Right ventricle myocardium superior (tissue), 1 donor: Measurements from ENCODE around the gene TMEM14A. TPM values are rescaled to one million over a fixed set of nuclear protein-coding genes. Genes with fewer than 3 reads are reported as not detected.
"Not testable (repeated sequence)": the region's sequence is repeated elsewhere in the genome, so short reads cannot be mapped to it uniquely, and the experiment has no call there.

ENCODE experiments used
- ATAC-seq: fragments of 200-7000 bp; cut with Tn5 transposase; one replicate; pipeline ENCODE4 v1.9.1; 2020; ENCODE audit warnings: mild to moderate bottlenecking; ENCODE audit not compliant: poor library complexity
- DNase-seq: peaks from one replicate; pipeline ENCODE4 v3.0.0-alpha.2; 2020
- intact Hi-C: fragments of 100-400 bp; cut with DNase I; formaldehyde crosslinking; loops from one replicate; pipeline ENCODE4 v1.11.2; 2022
- total RNA-seq: library from RNA; stranded (reverse); fragmentation: NEBNext Ultra II Directional; extraction: Animal tissue kit (Norgen Biotek cat#: 25700); gene quantifications from one replicate; pipeline ENCODE4 v1.2.1, GENCODE V29; 2021
- donor health status: DM: no; HTN: yes; CAD: no; lungs with severe emphysema.

TMEM14A gene
- total RNA-seq, 1 donor from 2014 or later, result 8.4 TPM

DNA sequence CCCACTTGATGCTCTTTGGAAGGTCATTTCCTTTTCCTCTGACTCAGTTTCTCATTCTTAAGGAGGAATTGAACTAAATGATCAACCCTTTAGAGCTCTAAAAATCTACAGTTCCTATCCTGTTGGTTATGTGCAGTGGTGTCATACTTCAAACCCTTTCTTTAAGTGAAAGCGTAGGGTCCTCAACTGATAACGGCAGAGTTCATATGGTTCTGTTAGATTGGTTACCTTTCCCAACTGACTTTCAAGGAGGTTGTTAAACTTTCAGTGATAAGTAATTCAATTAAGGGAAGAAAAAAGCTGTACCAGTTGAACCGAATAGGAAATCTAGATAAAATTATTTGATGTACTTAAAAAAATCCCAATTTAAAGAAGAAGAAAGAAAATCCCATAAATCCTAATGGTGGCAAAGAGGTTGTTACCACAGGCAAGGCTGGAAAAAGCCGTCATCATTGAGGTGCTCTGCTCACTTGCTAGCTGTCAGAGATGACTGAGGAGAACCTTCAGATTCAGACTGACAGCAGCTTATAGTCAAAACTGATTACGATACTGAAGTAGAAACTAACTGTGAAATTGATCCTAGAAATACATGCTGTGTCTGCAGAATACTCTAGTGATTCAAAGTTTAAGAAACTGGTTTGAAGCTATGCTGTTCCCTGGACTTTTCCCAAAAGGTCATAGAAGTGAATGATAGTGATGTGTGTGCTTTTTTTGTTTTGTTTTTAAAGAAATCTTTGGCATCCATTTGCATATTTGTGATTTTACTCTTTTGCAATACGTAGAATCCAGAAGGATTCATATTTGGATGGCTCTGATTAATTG is 16.2 kb downstream of the TMEM14A start:
- DNase-seq (no peak), ATAC-seq (no peak)
- intact Hi-C loops, result no loop called here

GRCh38 chr6:52689857-52690256 is 18.9 kb downstream of the TMEM14A start:
- DNase-seq (no peak), ATAC-seq (no peak)
- intact Hi-C loops, result no loop called here

- DNase-seq, result no peak
- intact Hi-C loops, result no loop called here
- no peak for ATAC-seq
Observed at GRCh38 chr6:52691718-52692117, 20.8 kb downstream of the TMEM14A start.

GRCh38 chr6:52693773-52694172 is 22.9 kb downstream of the TMEM14A start:
- DNase-seq, result no peak
- ATAC-seq, result no peak
- intact Hi-C loops, result no loop called here

GRCh38 chr6:52694404-52694803 is 23.5 kb downstream of the TMEM14A start:
- intact Hi-C loops, result no loop called here
- DNase-seq (no peak), ATAC-seq (no peak)

DNA sequence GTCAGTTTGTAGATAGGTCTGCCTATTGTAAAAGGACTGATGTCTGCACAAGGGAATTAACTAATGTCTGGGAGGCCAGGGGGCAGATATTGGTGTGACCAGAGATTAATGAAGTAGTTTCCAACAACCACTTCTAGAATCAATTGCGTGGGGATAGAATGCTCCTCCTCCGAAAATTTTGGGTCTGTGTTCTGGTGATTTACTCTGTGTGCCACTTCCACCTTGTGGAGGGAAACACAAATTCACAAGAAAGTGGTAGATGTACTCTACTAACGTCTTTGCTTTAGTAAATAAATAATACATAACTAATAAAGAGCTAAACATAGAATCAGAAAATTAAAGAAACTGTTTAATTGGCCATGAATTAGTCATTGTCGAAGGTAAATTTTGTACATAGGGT is 25.5 kb downstream of the TMEM14A start:
- DNase-seq, result no peak
- ATAC-seq, result no peak
- intact Hi-C loops, result no loop called here

DNA sequence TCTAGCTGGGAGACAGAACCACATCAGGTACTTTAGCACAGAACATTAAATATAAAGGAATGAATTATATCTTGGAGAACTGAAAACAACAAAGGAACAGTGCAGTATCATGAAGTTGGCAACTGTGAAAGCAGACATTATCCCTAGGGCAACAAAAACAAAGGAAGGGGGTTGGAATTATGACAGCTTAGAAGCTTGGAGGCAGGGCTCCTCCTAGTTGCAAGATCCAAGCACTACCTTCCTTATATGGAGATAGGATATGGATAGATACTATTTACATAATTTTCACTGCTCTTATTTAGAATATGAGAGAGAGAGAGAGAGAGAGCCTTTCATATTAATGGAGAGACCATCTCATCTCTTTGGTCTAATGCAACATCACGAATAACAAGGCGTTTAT is 27.0 kb downstream of the TMEM14A start:
- no peak for DNase-seq

GRCh38 chr6:52704060-52704459 is 33.1 kb downstream of the TMEM14A start:
- no peak for ATAC-seq
- intact Hi-C loops, result no loop called here
- DNase-seq, result no peak

More for the DNA sequence above, 27.0 kb downstream of the TMEM14A start:
- ATAC-seq, result no peak
- intact Hi-C loops, result no loop called here

GRCh38 chr6:52704781-52705502 is 34.0 kb downstream of the TMEM14A start:
- DNase-seq, ATAC-seq, intact Hi-C loops: not testable (repeated sequence)

DNA sequence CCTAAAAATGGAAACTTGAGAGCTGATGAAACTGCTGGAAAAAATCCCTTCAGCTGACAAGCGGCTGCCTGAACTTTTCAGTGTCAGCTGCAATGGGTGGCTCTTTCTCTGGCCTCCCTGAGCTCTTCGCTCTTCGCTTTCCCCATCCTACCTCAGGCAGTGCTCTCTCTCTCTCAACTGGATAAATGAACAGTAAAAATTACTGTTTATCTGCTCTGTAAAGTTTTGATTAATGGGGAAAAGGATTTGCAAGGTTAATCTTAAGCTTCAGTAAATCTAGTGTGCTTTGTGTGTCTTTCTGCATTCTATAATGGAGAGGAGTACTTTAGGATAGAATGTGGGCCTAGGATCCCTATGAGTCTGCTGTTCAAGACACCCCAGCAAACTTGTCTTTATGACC is 35.1 kb downstream of the TMEM14A start:
- intact Hi-C loops, result no loop called here
- ATAC-seq, result no peak
- no peak for DNase-seq

GRCh38 chr6:52707963-52708680 is 37.2 kb downstream of the TMEM14A start:
- ATAC-seq, result peak; percentile 51
- intact Hi-C loops, result no loop called here
- no peak for DNase-seq

DNA sequence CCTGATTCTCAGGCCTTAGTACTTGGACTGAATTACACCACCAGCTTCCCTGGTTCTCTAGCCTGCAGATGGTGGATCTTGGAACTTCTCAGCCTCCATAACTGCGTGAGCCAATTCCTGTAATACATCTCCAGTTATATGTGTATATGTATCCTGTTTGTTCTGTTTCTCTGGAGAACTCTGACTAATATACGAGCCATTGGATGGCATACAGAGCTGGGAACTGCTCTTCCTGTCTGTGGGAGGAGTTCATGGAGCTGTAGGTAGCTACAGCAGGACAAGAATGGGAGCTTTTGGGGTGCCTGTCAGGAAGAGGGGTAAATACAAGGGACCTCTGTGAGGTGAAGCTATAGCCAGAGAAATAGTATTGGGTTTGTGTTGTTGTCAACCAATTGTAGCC is 41.2 kb downstream of the TMEM14A start:
- no peak for ATAC-seq
- intact Hi-C loops, result no loop called here
- DNase-seq, result no peak

- ATAC-seq, intact Hi-C loops, DNase-seq: not testable (repeated sequence)
Observed at GRCh38 chr6:52714761-52715160, 43.8 kb downstream of the TMEM14A start.

- ATAC-seq, result no peak
- intact Hi-C loops, result no loop called here
- no peak for DNase-seq
Observed at GRCh38 chr6:52718550-52718949, 47.6 kb downstream of the TMEM14A start.

DNA sequence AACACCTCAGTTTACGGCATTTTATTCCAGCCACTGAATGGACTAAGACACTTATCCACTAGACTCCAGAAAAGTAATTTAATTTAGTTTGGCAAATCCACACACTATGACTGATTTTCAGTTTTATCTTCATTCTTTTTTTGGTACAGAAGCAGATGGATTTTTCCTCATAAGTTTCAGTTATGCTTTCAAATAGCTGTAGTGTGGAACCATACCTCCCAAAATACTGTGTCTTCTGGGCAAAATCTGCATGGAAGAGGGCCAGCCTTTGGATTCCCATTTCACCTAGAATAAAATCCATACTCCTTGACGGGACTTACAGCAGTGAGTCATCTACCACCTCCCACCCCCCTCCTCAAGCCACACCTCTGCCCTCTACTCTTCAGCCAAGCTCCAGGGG is 49.4 kb downstream of the TMEM14A start:
- intact Hi-C loops, result no loop called here
- ATAC-seq, result no peak
- DNase-seq, result no peak

DNA sequence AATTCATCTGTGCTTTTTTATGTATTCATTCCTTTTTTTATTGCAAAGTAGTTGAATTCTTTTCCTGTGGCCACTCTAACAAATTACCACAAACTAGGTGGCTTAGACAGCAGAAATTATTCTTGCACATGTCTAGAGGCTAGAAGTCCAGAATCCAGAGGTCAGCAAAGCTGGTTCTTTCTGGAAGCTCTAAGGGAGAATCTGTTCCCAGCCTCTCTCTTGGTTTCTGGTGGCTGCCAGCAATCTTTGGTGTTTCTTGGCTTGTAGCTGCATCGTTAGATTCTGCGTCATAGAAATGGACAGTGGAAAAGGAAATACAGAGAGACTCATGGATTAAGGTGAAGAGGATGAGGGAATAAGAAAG is 53.1 kb downstream of the TMEM14A start:
- ATAC-seq (peak; percentile 63), DNase-seq (no peak)
- intact Hi-C loops, result no loop called here

GRCh38 chr6:52724406-52725121 is 53.7 kb downstream of the TMEM14A start:
- peak; percentile 90 for DNase-seq
- intact Hi-C loops, result no loop called here

DNA sequence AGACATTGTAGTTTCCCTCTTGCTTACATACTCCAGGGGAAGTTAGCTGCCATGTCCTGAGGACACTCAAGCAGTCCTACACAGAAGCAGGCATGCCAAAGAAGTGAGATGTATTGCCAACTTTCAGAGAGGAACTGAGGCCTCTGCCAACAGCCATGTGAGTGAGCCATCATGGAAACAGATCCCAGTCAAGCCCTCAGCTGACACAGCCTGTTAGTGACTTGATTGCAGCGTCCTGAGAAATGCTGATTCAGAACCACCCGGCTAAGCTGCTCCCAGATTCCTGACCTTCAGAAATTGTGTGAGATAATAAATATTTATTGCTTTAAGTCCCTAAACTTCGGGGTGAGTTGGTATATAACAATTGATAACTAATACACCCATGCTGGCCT is 54.2 kb downstream of the TMEM14A start:
- peak; percentile 40 for ATAC-seq
- no peak for DNase-seq
- intact Hi-C loops, result no loop called here

More at GRCh38 chr6:52724406-52725121, 53.7 kb downstream of the TMEM14A start:
- peak; percentile 96 for ATAC-seq
